Measurements from ENCODE around the gene CDKN2A. TPM values are rescaled to one million over a fixed set of nuclear protein-coding genes. Genes with fewer than 3 reads are reported as not detected.

Gene CDKN2A
- polyA plus RNA-seq, 1 of the 3 experiments (the other 2 are of a cell fraction), result 41.4 TPM

GRCh38 chr9:22041775-22042174, 47.6 kb upstream of the CDKN2A start:
- H4K20me1 ChIP-seq (ENCODE audit: insufficient read depth), result no peaks in the 10 kb centered on the region
- no peaks in the 10 kb centered on the region for H3K79me2 ChIP-seq (ENCODE audit: insufficient read depth)
- WGBS (ENCODE audit: low lambda C conversion rate), result no CpG with 5 or more reads among the region's 1 CpG
- no peaks in the 10 kb centered on the region for H3K9me2 ChIP-seq
- DNase-seq, result no peak
- H3K27ac ChIP-seq (ENCODE audit: low read depth in 2 of 2, low read length in 1 of 2), result peak overlapping the region in 1 of 2 experiments; percentile 64; a peak in 2 of 4 replicates
- no peaks in the 10 kb centered on the region for H3K27me3 ChIP-seq (ENCODE audit: insufficient read depth)
- H3K9me3 ChIP-seq, result no peaks in the 10 kb centered on the region
- H3K4me1 ChIP-seq (ENCODE audit: control insufficient read depth in 1 of 2, insufficient read depth in 2 of 2, low read depth in 1 of 2, low read length in 1 of 2), result no peaks in the 10 kb centered on the region; a peak in 1 of 4 replicates
- H3F3A ChIP-seq (replicated peaks; ENCODE audit: insufficient read depth), result peaks cover 13% of the 10 kb centered on the region
- ChIA-PET POLR2A (no interaction called here), CTCF (interaction anchor here (9.0 kb wide), 1 partner anchor 230 kb away, joined by 100 read pairs; no protein-coding TSS in a partner anchor)
- no peak overlapping the region for H3K4me3 ChIP-seq (ENCODE audit: low read depth in 2 of 2, low read length in 1 of 2)
- H3K4me2 ChIP-seq, result no peak overlapping the region
- no peak overlapping the region for H3K9ac ChIP-seq
- no peak overlapping the region for H2AFZ ChIP-seq (ENCODE audit: low read depth)
- TF ChIP-seq REST (IDR thresholded peaks at IDR 0.05; ENCODE audit: low read depth, low read length) (no peak), TCF12 (IDR thresholded peaks at IDR 0.05) (no peak), FOXM1 (IDR thresholded peaks at IDR 0.05; ENCODE audit: low read depth) (no peak), EZH2phosphoT487 (IDR thresholded peaks at IDR 0.05; ENCODE audit: borderline replicate concordance, low read depth) (no peak), RAD21 (IDR thresholded peaks at IDR 0.05; ENCODE audit: low read length) (no peak), ELF1 (IDR thresholded peaks at IDR 0.05) (no peak), TAF1 (IDR thresholded peaks at IDR 0.05; ENCODE audit: borderline replicate concordance, low read depth, low read length) (no peak), NRF1 (IDR thresholded peaks at IDR 0.05; ENCODE audit: low read depth, low read length) (no peak), ZBTB33 (IDR thresholded peaks at IDR 0.05; ENCODE audit: borderline replicate concordance, low read depth) (no peak), MEF2A (IDR thresholded peaks at IDR 0.05; ENCODE audit: borderline replicate concordance, low read depth) (no peak), RCOR1 (IDR thresholded peaks at IDR 0.05; ENCODE audit: low read length) (no peak), CHD2 (IDR thresholded peaks at IDR 0.05; ENCODE audit: low read length, partially characterized antibody) (no peak), YY1 (IDR thresholded peaks at IDR 0.05; ENCODE audit: low read depth) (no peak)
- no peaks in the 10 kb centered on the region for H3K36me3 ChIP-seq (replicated peaks in 1 of 2; ENCODE audit: control insufficient read depth in 1 of 2, insufficient read depth in 2 of 2, low read length in 1 of 2)

GRCh38 chr9:22041344-22041743, 47.2 kb upstream of the CDKN2A start:
- Histone ChIP-seq H3K4me1 (ENCODE audit: control insufficient read depth in 1 of 2, insufficient read depth in 2 of 2, low read depth in 1 of 2, low read length in 1 of 2) (no peaks in the 10 kb centered on the region; a peak in 1 of 4 replicates), H3K9me2 (no peaks in the 10 kb centered on the region), H3F3A (replicated peaks; ENCODE audit: insufficient read depth) (peaks cover 13% of the 10 kb centered on the region), H3K4me2 (no peak overlapping the region), H2AFZ (ENCODE audit: low read depth) (no peak overlapping the region), H3K36me3 (replicated peaks in 1 of 2; ENCODE audit: control insufficient read depth in 1 of 2, insufficient read depth in 2 of 2, low read length in 1 of 2) (no peaks in the 10 kb centered on the region), H3K27me3 (ENCODE audit: insufficient read depth) (no peaks in the 10 kb centered on the region), H3K79me2 (ENCODE audit: insufficient read depth) (no peaks in the 10 kb centered on the region), H4K20me1 (ENCODE audit: insufficient read depth) (no peaks in the 10 kb centered on the region), H3K9me3 (no peaks in the 10 kb centered on the region), H3K4me3 (ENCODE audit: low read depth in 2 of 2, low read length in 1 of 2) (no peak overlapping the region), H3K9ac (no peak overlapping the region), H3K27ac (ENCODE audit: low read depth in 2 of 2, low read length in 1 of 2) (peak overlapping the region in 1 of 2 experiments; percentile 64; a peak in 2 of 4 replicates)
- TF ChIP-seq GABPA (IDR thresholded peaks at IDR 0.05; ENCODE audit: low read depth) (no peak), RAD21 (IDR thresholded peaks at IDR 0.05; ENCODE audit: low read length) (no peak), GATA2 (CRISPR knock-in tag; IDR thresholded peaks at IDR 0.05) (no peak), MXI1 (IDR thresholded peaks at IDR 0.05; ENCODE audit: low read depth, low read length) (no peak), FOXJ3 (CRISPR knock-in tag; IDR thresholded peaks at IDR 0.05) (no peak), ZBTB33 (IDR thresholded peaks at IDR 0.05; ENCODE audit: borderline replicate concordance, low read depth) (no peak), JUND (IDR thresholded peaks at IDR 0.05) (no peak), ELF1 (IDR thresholded peaks at IDR 0.05) (no peak)
- ChIA-PET CTCF (interaction anchor here (9.0 kb wide), 1 partner anchor 229 kb away, joined by 100 read pairs; no protein-coding TSS in a partner anchor), POLR2A (no interaction called here)
- DNase-seq, result no peak
- 24% methylated on average over 1 of the region's 1 CpG for WGBS (ENCODE audit: low lambda C conversion rate)

Data from SK-N-SH (cell line).